NCI-H2196 (cell line): Measurements from ENCODE around the gene SAMD11.

Source experiments
- DNase-seq: peaks from one replicate; lab custom pipeline; 2025; ENCODE audit not compliant: unreplicated experiment; lab: John Stamatoyannopoulos, UW

The SAMD11 gene

GRCh38 chr1:931380-932172 lies 7.9 kb downstream of the SAMD11 start:
- no peak for DNase-seq

GRCh38 chr1:932173-932510 lies 8.4 kb downstream of the SAMD11 start:
- no peak for DNase-seq

- no peak for DNase-seq
These were observed 9.3 kb downstream of the SAMD11 start for GRCh38 chr1:932776-933602.

- no peak for DNase-seq
These were observed 9.8 kb downstream of the SAMD11 start for GRCh38 chr1:933603-933940.

- no peak for DNase-seq
These were observed 11.4 kb downstream of the SAMD11 start for GRCh38 chr1:934991-935750.

- DNase-seq, result peak; percentile 17
These were observed 12.1 kb downstream of the SAMD11 start for GRCh38 chr1:935751-936231.

- no peak for DNase-seq
These were observed 12.9 kb downstream of the SAMD11 start for GRCh38 chr1:936348-937264.

GRCh38 chr1:937521-937920 lies 13.8 kb downstream of the SAMD11 start:
- DNase-seq, result no peak

GRCh38 chr1:938088-938683 lies 14.5 kb downstream of the SAMD11 start:
- no peak for DNase-seq

- no peak for DNase-seq
These were observed 15.2 kb downstream of the SAMD11 start for GRCh38 chr1:938711-939489.

- DNase-seq, result no peak
These were observed 15.9 kb downstream of the SAMD11 start for GRCh38 chr1:939511-940106.

GRCh38 chr1:940107-941014 lies 16.6 kb downstream of the SAMD11 start:
- peak; percentile 66 for DNase-seq

GRCh38 chr1:941015-941587 lies 17.4 kb downstream of the SAMD11 start:
- no peak for DNase-seq

- DNase-seq, result peak; percentile 96
These were observed 18.1 kb downstream of the SAMD11 start for GRCh38 chr1:941588-942383.

- no peak for DNase-seq
These were observed 18.7 kb downstream of the SAMD11 start for GRCh38 chr1:942411-942821.

GRCh38 chr1:942864-943533 lies 19.3 kb downstream of the SAMD11 start:
- no peak for DNase-seq
